GM12878 (cell line): Measurements from ENCODE around the gene SLC12A3. TPM values are rescaled to one million over a fixed set of nuclear protein-coding genes. Genes with fewer than 3 reads are reported as not detected.

Experiments
- ATAC-seq: fragments of 200-7000 bp; cut with Tn5 transposase; 3 replicates; pipeline ENCODE4 v1.9.1; 2020; ENCODE audit warnings: mild to moderate bottlenecking, moderate library complexity
- BruUV-seq: library from RNA; stranded (reverse); fragments of 400-500 nt; replicated peaks from 2 replicates; lab custom pipeline; 2021; lab: Mats Ljungman, UMichigan
- CTCF ChIA-PET: fragments of 300-600 bp; sonication (Branson Sonifier 250); formaldehyde crosslinking; extraction: SDS; loops from one replicate; lab custom pipeline; 2021; ENCODE audit warnings: inconsistent platforms; lab: Yijun Ruan, JAX
- POLR2A ChIA-PET: fragments of 350-600 bp; formaldehyde crosslinking; extraction: SDS; loops from one replicate; lab custom pipeline; 2021; ENCODE audit warnings: inconsistent platforms; lab: Charles Lee
- RAD21 ChIA-PET: fragments of 300-600 bp; sonication (Branson Sonifier 250); formaldehyde crosslinking; loops from one replicate; lab custom pipeline; 2023; ENCODE audit warnings: antibody characterized with exemption; ENCODE audit not compliant: unreplicated experiment; lab: Charles Lee
- SMC1A ChIA-PET: fragments of 300-600 bp; sonication (Branson Sonifier 250); formaldehyde crosslinking; loops from one replicate; lab custom pipeline; 2023; ENCODE audit not compliant: unreplicated experiment, uncharacterized antibody; lab: Charles Lee
- DNase-seq: peaks from one replicate; pipeline ENCODE4 v3.0.0-alpha.2; 2011; ENCODE audit warnings: low read depth, low spot score
- FAIRE-seq: peaks from 3 replicates; lab custom pipeline; 2011; peaks lifted over from hg19 to GRCh38; lab: Jason Lieb, UNC
- H2AFZ ChIP-seq: 2 replicates; pipeline ENCODE4 v1.6.0; 2011; ENCODE audit warnings: low read depth, low read length, control low read depth; ENCODE audit not compliant: control insufficient read depth
- H3K27ac ChIP-seq: 2 replicates; pipeline ENCODE4 v1.5.1; 2011; ENCODE audit warnings: control low read depth; ENCODE audit not compliant: control insufficient read depth, insufficient read depth
- H3K27me3 ChIP-seq, 2 experiments: replicated peaks in 1 of 2; 2 replicates each; pipeline versions ENCODE4 v1.6.0 to v1.6.1; 2011; ENCODE audit warnings: low read length in 1 of 2; ENCODE audit not compliant: control insufficient read depth in 2 of 2, insufficient read depth in 2 of 2
- H3K36me3 ChIP-seq, 2 experiments: 2 replicates each; pipeline ENCODE4 v1.5.1; 2011; ENCODE audit warnings: low read length in 1 of 2; ENCODE audit not compliant: control insufficient read depth in 2 of 2, insufficient read depth in 2 of 2
- H3K4me1 ChIP-seq: 2 replicates; pipeline ENCODE4 v1.6.1; 2011; ENCODE audit warnings: mild to moderate bottlenecking, low read length, moderate library complexity, mixed read lengths; ENCODE audit not compliant: control insufficient read depth, insufficient read depth
- H3K4me2 ChIP-seq: 2 replicates; pipeline ENCODE4 v1.6.0; 2011; ENCODE audit warnings: control low read depth; ENCODE audit not compliant: control insufficient read depth, insufficient read depth
- H3K4me3 ChIP-seq: fragments of 200-600 bp; sonication (generic); 2 replicates; pipeline ENCODE4 v1.5.1; 2016
- H3K79me2 ChIP-seq: 2 replicates; pipeline ENCODE4 v1.6.0; 2011; ENCODE audit warnings: low read length; ENCODE audit not compliant: control insufficient read depth, insufficient read depth
- H3K9ac ChIP-seq: 2 replicates; pipeline ENCODE4 v1.8.0; 2011; ENCODE audit warnings: low read length, control low read depth, mixed read lengths; ENCODE audit not compliant: control insufficient read depth, insufficient read depth
- H3K9me3 ChIP-seq: replicated peaks from 3 replicates; pipeline ENCODE4 v1.5.1; 2011; ENCODE audit warnings: mild to moderate bottlenecking, low read length; ENCODE audit not compliant: control insufficient read depth, insufficient read depth
- H4K20me1 ChIP-seq: 2 replicates; pipeline ENCODE4 v1.6.0; 2011; ENCODE audit not compliant: control insufficient read depth, insufficient read depth
- ASH2L ChIP-seq: fragments of 300-600, 200-600 bp; sonication (generic); IDR thresholded peaks from 2 replicates; pipeline ENCODE4 v1.6.1; 2017; ENCODE audit warnings: low read depth, mild to moderate bottlenecking, borderline replicate concordance
- EGR1 ChIP-seq, 2 experiments: IDR thresholded peaks; 1 replicate in 1 of 2; 2 replicates in 1 of 2; pipeline ENCODE4 v1.6.1; 2011 to 2012; ENCODE audit warnings: low read depth in 2 of 2, low read length in 2 of 2, borderline replicate concordance in 1 of 2, mild to moderate bottlenecking in 1 of 2, moderate library complexity in 1 of 2
- EZH2 ChIP-seq: IDR thresholded peaks from 2 replicates; pipeline ENCODE4 v1.6.1; 2012; ENCODE audit warnings: low read depth, mild to moderate bottlenecking, control low read depth, inconsistent platforms, low read length, borderline replicate concordance; ENCODE audit not compliant: control insufficient read depth
- GATAD2B ChIP-seq: fragments of 450-650 bp; conservative IDR thresholded peaks from 2 replicates; pipeline ENCODE4 v1.6.1; 2017; ENCODE audit warnings: low read depth, mild to moderate bottlenecking, moderate library complexity
- MYB ChIP-seq: fragments of 150-350 bp; IDR thresholded peaks from 2 replicates; pipeline ENCODE4 v1.6.1; 2014; ENCODE audit warnings: mild to moderate bottlenecking, low read depth, low read length, borderline replicate concordance
- PKNOX1 ChIP-seq: fragments of 450-650 bp; IDR thresholded peaks from 2 replicates; pipeline ENCODE4 v1.6.1; 2016; ENCODE audit warnings: mild to moderate bottlenecking
- POLR2A ChIP-seq: IDR thresholded peaks from 2 replicates; pipeline ENCODE4 v1.6.1; 2011; ENCODE audit warnings: low read depth, mild to moderate bottlenecking, low read length
- POU2F2 ChIP-seq: IDR thresholded peaks from 3 replicates; pipeline ENCODE4 v1.6.1; 2011; ENCODE audit warnings: low read depth, mild to moderate bottlenecking, low read length, borderline replicate concordance
- SREBF2 ChIP-seq: IDR thresholded peaks from 2 replicates; pipeline ENCODE4 v1.6.1; 2012; ENCODE audit warnings: mild to moderate bottlenecking, low read length
- STAT1 ChIP-seq: fragments of 450-650 bp; conservative IDR thresholded peaks from 2 replicates; pipeline ENCODE4 v1.6.1; 2014; ENCODE audit warnings: antibody characterized with exemption, mild to moderate bottlenecking
- ZNF207 ChIP-seq: fragments of 450-650 bp; IDR thresholded peaks from 2 replicates; pipeline ENCODE4 v1.6.1; 2014; ENCODE audit warnings: antibody characterized with exemption, mild to moderate bottlenecking, borderline replicate concordance
- ZNF274 ChIP-seq: IDR thresholded peaks from one replicate; pipeline ENCODE4 v1.8.0; 2011; ENCODE audit not compliant: insufficient read length, insufficient read depth
- WGBS: methylation state at CpG from one replicate; pipeline ENCODE4 v1.1.6; 2016; ENCODE audit warnings: low lambda C conversion rate; ENCODE audit not compliant: insufficient replicate concordance, insufficient coverage; ENCODE audit errors: missing lambda C conversion rate; 5-methylcytosine and 5-hydroxymethylcytosine counted together
- in situ Hi-C: fragments of 300-500 bp; cut with MboI; formaldehyde crosslinking; loops from 9 replicates; pipeline ENCODE4 v1.14.3; 2018; ENCODE audit warnings: mixed read lengths
- intact Hi-C: fragments of 100-400 bp; cut with micrococcal nuclease; formaldehyde crosslinking; loops from one replicate; pipeline ENCODE4 v1.14.2; 2022; ENCODE audit not compliant: unreplicated experiment
- polyA plus RNA-seq, 11 experiments: library from polyadenylated mRNA; depleted of rRNA in 4 of 11; unstranded in 6 of 11; stranded (reverse) in 5 of 11; fragments of >200 nt; fragmentation: Nextera tagmentation in 4 of 11; fragmentation: Illumina TruSeq in 1 of 11; extraction: Ambion mirVana in 4 of 11; extraction: Trizol in 1 of 11; gene quantifications; 1 replicate in 1 of 11; 2 replicates in 10 of 11; pipeline versions ENCODE4 v1.2.1 to v1.2.3, GENCODE V29; 2011 to 2016; ENCODE audit warnings: inconsistent platforms in 2 of 11, missing spikeins in 2 of 11, low read depth in 1 of 11
- total RNA-seq, 4 experiments: library from RNA; depleted of rRNA in 3 of 4; stranded (reverse); fragments of >200 nt in 3 of 4; fragmentation: Illumina TruSeq in 1 of 4; extraction: Trizol in 1 of 4; gene quantifications; 2 replicates each; pipeline versions ENCODE4 v1.2.1 to v1.2.3, GENCODE V29; 2013 to 2021

Gene SLC12A3
- total and polyA plus RNA-seq, 10 of the 15 experiments (the other 5 are each of a cell fraction or from before 2014, with no cell fraction given) = 0.05 to 6.3 (median 3.1) TPM

GRCh38 chr16:56919099-56919800 lies 54.2 kb downstream of the SLC12A3 start:
- Histone ChIP-seq H3K4me3 (no peak overlapping the region), H3K79me2 (no peaks in the 10 kb centered on the region), H4K20me1 (no peaks in the 10 kb centered on the region), H3K4me1 (peaks cover 31% of the 10 kb centered on the region), H2AFZ (no peak overlapping the region), H3K27ac (no peak overlapping the region), H3K9ac (no peak overlapping the region), H3K4me2 (no peak overlapping the region), H3K36me3 (no peaks in the 10 kb centered on the region), H3K9me3 (no peaks in the 10 kb centered on the region; the same call in 2 of the 3 replicates), H3K27me3 (no peaks in the 10 kb centered on the region)
- in situ Hi-C loops (no loop called here), intact Hi-C loops (no loop called here)
- DNase-seq = no peak
- FAIRE-seq = no peak
- BruUV-seq = no TSS peak
- ChIA-PET RAD21 (interaction anchor here (1.3 to 4.6 kb wide), 3 partner anchors 8 to 32 kb away, joined by 6 to 34 read pairs (median 8); partner anchors contain the start of gene HERPUD1), POLR2A (interaction anchor here (0.8 to 13.8 kb wide), 2 partner anchors 16 to 102 kb away, joined by 6 to 306 read pairs; partner anchors contain the start of gene HERPUD1), SMC1A (interaction anchor here (1.0 to 6.4 kb wide), 8 partner anchors 8 to 72 kb away, joined by 3 to 52 read pairs (median 6); partner anchors contain the start of gene HERPUD1), CTCF (interaction anchor here (1.6 to 2.2 kb wide), 3 partner anchors 9 to 52 kb away, joined by 3 to 9 read pairs (median 6); no protein-coding TSS in a partner anchor)
- WGBS = 94% methylated on average over 11 of the region's 11 CpGs
- ATAC-seq = no peak
- TF ChIP-seq POU2F2 (0 out of 3 replicates have a peak, but pooled peaks have one; percentile 31), SREBF2 (no peak)
- TF ChIP-seq, all 136 proteins: peak for 1

- H3K4me2 ChIP-seq = no peak overlapping the region
- FAIRE-seq (no peak), ATAC-seq (no peak), DNase-seq (no peak)
- no peak overlapping the region for H3K9ac ChIP-seq
- H3K4me3 ChIP-seq = no peak overlapping the region
- CTCF ChIA-PET = no interaction called here
- no peaks in the 10 kb centered on the region; the same call in 2 of the 3 replicates for H3K9me3 ChIP-seq
- no TSS peak for BruUV-seq
- WGBS = 78% methylated on average over 4 of the region's 4 CpGs
- H3K79me2 ChIP-seq = no peaks in the 10 kb centered on the region
- no peak overlapping the region for H3K27ac ChIP-seq
- TF ChIP-seq MYB = no peak
- no peak for TF ChIP-seq PKNOX1
- TF ChIP-seq EZH2 = no peak
- TF ChIP-seq ASH2L = no peak
- TF ChIP-seq ZNF274 = no peak
- no peak for TF ChIP-seq STAT1
- no peak for TF ChIP-seq GATAD2B
- no peak for TF ChIP-seq POLR2A
- TF ChIP-seq ZNF207 = no peak
- TF ChIP-seq EGR1 (IDR thresholded peaks at IDR 0.05; ENCODE audit: borderline replicate concordance in 1 of 2, low read depth in 2 of 2, low read length in 2 of 2) = no peak
- TF ChIP-seq, all 136 proteins: peak for 0
- POLR2A ChIA-PET = interaction anchor here (13.8 kb wide), 1 partner anchor 14 kb away, joined by 306 read pairs; the partner anchor contains the start of gene HERPUD1
- Histone ChIP-seq H3K4me1 (peaks cover 24% of the 10 kb centered on the region), H3K36me3 (no peaks in the 10 kb centered on the region), H3K27me3 (no peaks in the 10 kb centered on the region), H2AFZ (no peak overlapping the region), H4K20me1 (no peaks in the 10 kb centered on the region)
- intact Hi-C loops = no loop called here
- SMC1A ChIA-PET = interaction anchor here (0.6 to 1.0 kb wide), 2 partner anchors 26 to 30 kb away, joined by 3 to 4 read pairs; no protein-coding TSS in a partner anchor
- RAD21 ChIA-PET = no interaction called here
- in situ Hi-C loops = no loop called here
These were observed 56.6 kb downstream of the SLC12A3 start for GRCh38 chr16:56921571-56921970.
